Lung microvascular endothelial cell (primary cell): Measurements from ENCODE around the gene FEZF1. TPM values are rescaled to one million over a fixed set of nuclear protein-coding genes. Genes with fewer than 3 reads are reported as not detected.

Source experiments
- DNase-seq, 2 donors: peaks; one replicate each; pipeline versions ENCODE4 v3.0.0 to v3.0.0-alpha.2; 2010; ENCODE audit warnings: low read depth in 2 of 2
- total RNA-seq: library from RNA; depleted of rRNA; stranded (reverse); fragments of >200 nt; gene quantifications from 2 replicates; pipeline ENCODE4 v1.2.1, GENCODE V29; 2014

The FEZF1 gene
- total RNA-seq, 1 donor from 2014 or later, result not detected

- no peak for DNase-seq
Measured at GRCh38 chr7:122268101-122268500, 36.4 kb downstream of the FEZF1 start.

DNA sequence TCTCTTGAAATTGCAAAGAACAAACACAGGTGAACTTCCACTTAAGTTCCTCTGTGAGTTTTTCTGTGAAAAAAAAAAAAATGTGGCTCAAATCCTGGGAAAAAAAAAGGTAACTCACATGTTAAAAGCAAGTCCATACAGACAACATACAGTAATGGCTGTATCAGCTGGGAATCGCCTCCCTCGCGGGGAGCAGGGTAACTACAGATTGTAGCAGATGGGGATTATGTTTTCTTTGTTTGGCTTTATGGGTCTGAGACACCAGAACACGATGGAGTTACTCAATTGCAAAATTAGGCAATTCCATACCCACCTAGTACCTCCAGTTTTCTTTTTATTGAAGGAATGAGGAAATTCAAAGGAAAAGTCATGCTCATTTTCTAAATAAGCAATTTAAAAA, 42.3 kb downstream of the FEZF1 start:
- no peak for DNase-seq

DNA sequence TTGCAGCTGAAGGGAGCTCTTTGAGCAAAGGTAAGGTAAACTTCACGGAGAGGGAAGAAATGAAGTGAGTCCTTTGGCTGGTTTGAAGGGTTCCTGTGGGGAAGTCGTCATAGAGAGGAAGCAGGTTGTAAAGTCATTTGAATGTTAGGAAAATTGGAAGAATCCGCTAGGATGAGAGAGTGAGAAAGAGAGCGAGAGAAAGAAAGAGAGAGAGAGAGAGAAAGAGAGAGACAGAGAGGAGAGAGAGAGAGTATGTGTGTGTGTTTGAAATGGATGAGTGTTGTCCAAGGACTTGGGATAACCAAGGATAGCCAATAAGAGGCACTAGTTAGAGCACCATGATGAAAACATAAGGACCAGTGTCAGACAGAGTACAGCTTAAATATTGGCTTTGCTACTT, 43.1 kb downstream of the FEZF1 start:
- DNase-seq, result no peak

GRCh38 chr7:122261016-122261415, 43.5 kb downstream of the FEZF1 start:
- DNase-seq, result no peak

- DNase-seq, result no peak
Measured at GRCh38 chr7:122260336-122260735, 44.2 kb downstream of the FEZF1 start.

DNA sequence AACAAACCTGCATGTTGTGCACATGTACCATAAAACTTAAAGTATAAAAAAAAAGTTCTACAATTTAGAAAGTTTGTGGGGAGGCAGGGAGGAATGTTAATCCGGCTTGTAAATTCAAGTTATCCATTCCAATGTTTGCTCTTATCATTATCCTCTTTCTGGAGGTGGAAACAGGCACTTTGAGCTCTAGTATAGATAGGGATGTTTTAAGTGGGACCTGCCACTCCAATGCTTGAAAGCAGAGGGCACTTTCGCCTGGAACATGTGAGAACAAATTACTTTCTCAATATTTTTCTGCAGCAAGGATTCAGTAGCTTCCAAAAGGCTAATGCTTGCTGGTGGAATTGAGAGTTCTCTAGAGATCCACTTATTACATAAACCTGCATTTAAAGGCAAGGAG, 45.6 kb downstream of the FEZF1 start:
- no peak for DNase-seq

- no peak for DNase-seq
Measured at GRCh38 chr7:122257056-122257455, 47.5 kb downstream of the FEZF1 start.

GRCh38 chr7:122256046-122256445, 48.5 kb downstream of the FEZF1 start:
- DNase-seq, result no peak

GRCh38 chr7:122255454-122255853, 49.1 kb downstream of the FEZF1 start:
- no peak for DNase-seq

Other genes with a start within 250 kb of the FEZF1 start
- gene AASS, start 160.5 kb downstream of the FEZF1 start, total RNA-seq, result 15.9 and 23.4 TPM in 2 replicates